HEK293T (cell line): ENCODE measurements around the gene CTU1.

Source experiments
- CTCF ChIA-PET: fragments of 350-600 bp; formaldehyde crosslinking; extraction: SDS; loops from one replicate; lab custom pipeline; 2021; ENCODE audit warnings: antibody characterized with exemption, inconsistent platforms; lab: Yijun Ruan, JAX
- POLR2A ChIA-PET: fragments of 350-600 bp; formaldehyde crosslinking; extraction: SDS; loops from one replicate; lab custom pipeline; 2020; ENCODE audit warnings: antibody characterized with exemption, inconsistent platforms; lab: Yijun Ruan, JAX
- DNase-seq: peaks from one replicate; pipeline ENCODE4 v3.0.0; 2012; ENCODE audit warnings: mixed read lengths; ENCODE audit errors: extremely low spot score
- ARNT ChIP-seq: fragments of 450-650 bp; IDR thresholded peaks from 2 replicates; pipeline ENCODE4 v1.6.1; 2017; ENCODE audit warnings: mild to moderate bottlenecking
- BHLHE40 ChIP-seq: fragments of 450-650 bp; IDR thresholded peaks from 2 replicates; pipeline ENCODE4 v1.6.1; 2016; ENCODE audit warnings: mild to moderate bottlenecking, moderate library complexity, borderline replicate concordance
- CTBP1 ChIP-seq: fragments of 450-650 bp; IDR thresholded peaks from 2 replicates; pipeline ENCODE4 v1.6.1; 2016; ENCODE audit warnings: borderline replicate concordance
- ELF4 ChIP-seq: fragments of 450-650 bp; IDR thresholded peaks from 2 replicates; pipeline ENCODE4 v1.6.1; 2017; ENCODE audit warnings: antibody characterized with exemption
- FOXA1 ChIP-seq: fragments of 450-650 bp; IDR thresholded peaks from 2 replicates; pipeline ENCODE4 v1.6.1; 2016; ENCODE audit warnings: mild to moderate bottlenecking
- FOXK2 ChIP-seq: fragments of 450-650 bp; IDR thresholded peaks from 2 replicates; pipeline ENCODE4 v1.6.1; 2016; ENCODE audit warnings: mild to moderate bottlenecking
- FOXM1 ChIP-seq: fragments of 450-650 bp; IDR thresholded peaks from 2 replicates; pipeline ENCODE4 v1.6.1; 2017; ENCODE audit warnings: mild to moderate bottlenecking, borderline replicate concordance
- HDGF ChIP-seq: fragments of 450-650 bp; IDR thresholded peaks from 2 replicates; pipeline ENCODE4 v1.6.1; 2017; ENCODE audit warnings: antibody characterized with exemption, borderline replicate concordance
- L3MBTL2 ChIP-seq: fragments of 450-650 bp; conservative IDR thresholded peaks from 2 replicates; pipeline ENCODE4 v1.6.1; 2016; ENCODE audit warnings: mild to moderate bottlenecking
- LEF1 ChIP-seq: fragments of 450-650 bp; IDR thresholded peaks from 2 replicates; pipeline ENCODE4 v1.6.1; 2017; ENCODE audit warnings: mild to moderate bottlenecking, borderline replicate concordance
- NFRKB ChIP-seq: fragments of 450-650 bp; IDR thresholded peaks from 2 replicates; pipeline ENCODE4 v1.6.1; 2016; ENCODE audit warnings: mild to moderate bottlenecking, moderate library complexity
- SP1 ChIP-seq: fragments of 450-650 bp; IDR thresholded peaks from 2 replicates; pipeline ENCODE4 v1.6.1; 2017
- SUZ12 ChIP-seq: fragments of 450-650 bp; IDR thresholded peaks from 2 replicates; pipeline ENCODE4 v1.6.1; 2016; ENCODE audit warnings: mild to moderate bottlenecking
- TARDBP ChIP-seq: fragments of 450-650 bp; IDR thresholded peaks from 2 replicates; pipeline ENCODE4 v1.6.1; 2016
- ZNF384 ChIP-seq: fragments of 450-650 bp; IDR thresholded peaks from 2 replicates; pipeline ENCODE4 v1.6.1; 2016
- TF ChIP-seq, protein P1 (sequence below): fragments of 450-650 bp; IDR thresholded peaks from 2 replicates; pipeline ENCODE4 v1.6.1; 2016

The CTU1 gene

DNA sequence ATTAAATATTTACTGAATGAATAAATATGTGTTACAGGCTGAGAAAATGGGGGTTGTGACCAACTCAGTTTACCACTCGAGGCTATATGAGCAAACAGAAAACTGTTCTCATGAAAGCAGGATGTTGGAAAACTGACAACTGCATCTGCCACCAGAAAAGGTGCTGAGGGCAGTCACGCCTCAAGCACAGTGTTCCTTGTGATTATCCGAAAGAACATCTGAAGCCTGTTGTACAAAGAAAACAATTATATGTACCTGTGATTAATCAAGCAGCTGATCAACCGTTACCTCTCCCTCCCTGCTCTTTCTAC, 37.2 kb downstream of the CTU1 start:
- ChIA-PET CTCF (no interaction called here), POLR2A (no interaction called here)
- TF ChIP-seq ELF4 (no peak), HDGF (no peak)
- no peak for DNase-seq

DNA sequence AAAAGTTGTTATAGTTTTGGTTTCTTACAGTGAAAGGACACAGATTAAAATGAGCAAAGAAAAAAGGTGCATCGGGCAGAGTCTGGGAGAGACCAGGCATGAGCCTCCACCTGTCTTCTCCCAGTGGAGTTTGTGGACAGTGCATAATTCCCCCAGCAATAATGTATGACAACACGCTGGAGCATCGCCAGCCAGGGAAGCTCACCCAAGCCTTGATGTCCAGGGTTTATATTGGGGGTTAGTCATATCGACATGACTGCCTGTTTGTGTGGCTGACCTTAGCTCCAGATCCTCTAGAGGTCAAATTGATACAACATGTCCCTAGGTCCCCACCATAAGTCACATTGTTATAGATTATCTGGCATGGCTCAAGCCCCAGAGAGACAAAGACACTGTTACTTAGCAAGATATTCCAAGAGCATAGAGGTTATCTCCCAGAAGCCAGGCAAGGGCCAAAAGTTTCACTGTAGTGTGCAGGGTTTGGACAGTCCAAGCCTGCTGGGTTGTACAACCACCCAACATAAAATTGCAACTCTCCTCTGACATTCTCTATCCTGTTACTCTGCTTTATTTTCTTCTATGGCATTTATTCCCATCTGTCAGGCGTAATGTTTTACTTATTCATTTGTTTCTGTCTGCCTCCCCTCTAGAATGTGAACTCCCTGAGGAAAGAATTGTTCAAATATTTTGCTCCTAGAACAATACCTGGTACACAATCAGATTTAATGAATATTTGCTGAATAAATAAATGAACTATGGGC, 37.7 kb downstream of the CTU1 start:
- POLR2A ChIA-PET: no interaction called here
- no peak for TF ChIP-seq FOXM1
- TF ChIP-seq L3MBTL2: no peak
- TF ChIP-seq, protein P1, sequence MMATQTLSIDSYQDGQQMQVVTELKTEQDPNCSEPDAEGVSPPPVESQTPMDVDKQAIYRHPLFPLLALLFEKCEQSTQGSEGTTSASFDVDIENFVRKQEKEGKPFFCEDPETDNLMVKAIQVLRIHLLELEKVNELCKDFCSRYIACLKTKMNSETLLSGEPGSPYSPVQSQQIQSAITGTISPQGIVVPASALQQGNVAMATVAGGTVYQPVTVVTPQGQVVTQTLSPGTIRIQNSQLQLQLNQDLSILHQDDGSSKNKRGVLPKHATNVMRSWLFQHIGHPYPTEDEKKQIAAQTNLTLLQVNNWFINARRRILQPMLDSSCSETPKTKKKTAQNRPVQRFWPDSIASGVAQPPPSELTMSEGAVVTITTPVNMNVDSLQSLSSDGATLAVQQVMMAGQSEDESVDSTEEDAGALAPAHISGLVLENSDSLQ: no peak
- TF ChIP-seq LEF1: no peak
- TF ChIP-seq FOXK2: no peak
- TF ChIP-seq TARDBP: no peak
- TF ChIP-seq CTBP1: no peak
- TF ChIP-seq ARNT: no peak
- no peak for TF ChIP-seq BHLHE40
- DNase-seq: no peak
- CTCF ChIA-PET: no interaction called here

DNA sequence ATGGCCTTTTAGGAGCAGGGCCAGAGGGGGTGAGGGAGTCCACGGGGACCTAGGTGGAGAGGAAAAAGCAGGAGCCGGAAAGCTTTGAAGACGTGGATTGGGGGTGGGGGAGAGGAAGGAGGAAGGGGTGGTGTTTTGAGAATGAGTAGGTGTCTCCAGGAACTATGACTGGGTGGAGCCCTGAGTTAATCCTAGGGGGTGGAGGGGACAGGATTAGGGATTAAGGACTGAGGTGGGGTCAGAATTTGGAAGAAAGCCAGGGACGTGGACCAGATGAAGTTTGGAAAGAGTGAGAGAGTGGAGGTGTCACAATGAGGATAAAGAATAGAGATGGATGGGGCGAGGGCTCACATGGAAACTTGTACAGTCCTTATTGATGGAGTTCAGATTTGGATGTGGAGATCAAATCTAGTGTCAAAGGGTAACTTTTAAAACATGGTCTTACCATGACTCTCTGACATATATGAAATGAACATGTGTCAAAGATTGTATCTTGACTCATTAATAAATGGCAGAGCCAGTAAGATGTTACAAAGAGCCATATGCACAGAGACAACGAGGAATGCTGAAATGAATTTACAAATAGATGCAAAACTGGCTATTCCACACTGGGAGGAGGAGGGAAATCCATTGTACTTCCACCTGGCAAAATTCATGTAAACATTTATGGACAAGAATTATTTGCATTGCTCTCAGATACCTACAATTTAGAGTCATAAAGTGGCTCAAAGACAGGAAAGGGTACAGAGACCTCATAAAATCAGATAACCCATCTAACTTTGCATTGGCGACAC, 41.6 kb downstream of the CTU1 start:
- no peak for DNase-seq
- POLR2A ChIA-PET: no interaction called here
- CTCF ChIA-PET: no interaction called here
- TF ChIP-seq, protein P1: no peak

DNA sequence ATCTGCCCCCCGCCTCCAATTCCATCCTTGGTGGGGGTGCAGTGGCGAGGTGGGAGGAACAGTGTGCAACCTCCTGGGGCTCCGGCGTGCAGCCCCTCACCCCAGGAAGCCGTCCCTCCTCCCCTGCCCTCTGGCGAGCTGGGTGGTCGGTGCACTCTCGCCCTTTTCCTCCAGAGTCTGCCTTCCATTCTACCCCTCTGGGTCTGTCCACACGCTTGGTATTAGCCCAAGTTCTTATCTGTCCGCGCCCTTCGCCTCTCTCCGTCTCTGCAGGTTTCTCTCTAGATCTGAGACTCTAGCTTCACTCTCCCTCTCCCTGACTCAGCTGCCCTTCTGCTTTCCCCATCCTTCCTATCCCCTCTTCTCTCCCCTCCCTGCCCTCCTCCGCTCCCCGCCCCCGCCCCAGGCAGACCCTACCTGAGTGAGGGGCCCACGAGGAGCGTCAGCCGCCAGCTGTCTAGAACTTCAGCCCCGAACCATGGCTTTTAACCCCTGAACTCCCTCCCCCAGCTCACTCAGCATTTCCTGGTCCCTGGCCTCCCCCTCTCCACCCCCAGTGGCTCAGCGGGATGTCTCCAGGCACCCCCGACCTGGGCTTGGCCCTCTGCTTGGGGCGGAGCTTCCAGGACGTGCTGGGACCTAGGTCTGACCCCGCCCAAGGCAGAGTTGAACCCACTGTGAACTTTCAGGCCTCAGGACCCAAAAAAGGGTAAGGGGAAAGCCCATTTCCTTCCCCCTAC, 42.8 kb downstream of the CTU1 start:
- POLR2A ChIA-PET: interaction anchor here (1.4 kb wide), 1 partner anchor 48 kb away, joined by 3 read pairs; no protein-coding TSS in a partner anchor
- no peak for DNase-seq
- TF ChIP-seq SP1: no peak
- no peak for TF ChIP-seq NFRKB
- TF ChIP-seq L3MBTL2: no peak
- TF ChIP-seq, protein P1: no peak
- no peak for TF ChIP-seq HDGF
- TF ChIP-seq SUZ12: no peak
- TF ChIP-seq FOXM1: no peak
- no peak for TF ChIP-seq FOXK2
- TF ChIP-seq LEF1: no peak
- CTCF ChIA-PET: no interaction called here

- CTCF ChIA-PET: no interaction called here
- POLR2A ChIA-PET: interaction anchor here (1.4 kb wide), 1 partner anchor 48 kb away, joined by 3 read pairs; no protein-coding TSS in a partner anchor
- TF ChIP-seq ELF4: no peak
- TF ChIP-seq L3MBTL2: no peak
- no peak for TF ChIP-seq FOXA1
- TF ChIP-seq, protein P1: no peak
- TF ChIP-seq SP1: no peak
- no peak for TF ChIP-seq NFRKB
- no peak for TF ChIP-seq BHLHE40
- no peak for TF ChIP-seq ZNF384
- TF ChIP-seq FOXK2: no peak
- peak; percentile 26 for DNase-seq
Measured at GRCh38 chr19:51064534-51065220, 43.5 kb downstream of the CTU1 start, which contains the start of gene KLK13. Gene KLK13, minus strand, starts transcription at chr19:51065092. Its CDS starts 25 bp downstream, at chr19:51065067.
